HepG2 (cell line): ENCODE results near the gene RTP2. TPM values are rescaled to one million over a fixed set of nuclear protein-coding genes. Genes with fewer than 3 reads are reported as not detected.

Source experiments
- MTF1 ChIP-seq: sonication (generic); formaldehyde crosslinking; IDR thresholded peaks from 2 replicates; pipeline ENCODE4 v1.5.0; 2020; ENCODE audit warnings: missing genetic modification reagents
- NCOR1 ChIP-seq: fragments of 200-600 bp; sonication (generic); IDR thresholded peaks from 2 replicates; pipeline ENCODE4 v1.7.0; 2017; ENCODE audit warnings: antibody characterized with exemption, low read length, borderline replicate concordance
- NRL ChIP-seq: sonication (generic); formaldehyde crosslinking; IDR thresholded peaks from 2 replicates; pipeline ENCODE4 v1.5.0; 2020; ENCODE audit warnings: missing genetic modification reagents, mild to moderate bottlenecking, moderate library complexity, borderline replicate concordance
- PLRG1 ChIP-seq: fragments of 450-650 bp; conservative IDR thresholded peaks from 2 replicates; pipeline ENCODE4 v1.6.1; 2016
- PRDM15 ChIP-seq: sonication (generic); formaldehyde crosslinking; IDR thresholded peaks from 2 replicates; pipeline ENCODE4 v1.4.0; 2020; ENCODE audit warnings: missing genetic modification reagents
- THAP7 ChIP-seq: sonication (generic); formaldehyde crosslinking; IDR thresholded peaks from 2 replicates; pipeline ENCODE4 v1.8.1; 2023; ENCODE audit warnings: mild to moderate bottlenecking, missing genetic modification reagents
- THYN1 ChIP-seq: sonication (generic); formaldehyde crosslinking; IDR thresholded peaks from 2 replicates; pipeline ENCODE4 v1.8.1; 2023; ENCODE audit warnings: low read depth, mild to moderate bottlenecking, moderate library complexity, missing genetic modification reagents, borderline replicate concordance
- ZMYM2 ChIP-seq: sonication (generic); formaldehyde crosslinking; IDR thresholded peaks from 2 replicates; pipeline ENCODE4 v1.8.0; 2022; ENCODE audit warnings: mild to moderate bottlenecking, missing genetic modification reagents
- ZNF331 ChIP-seq: sonication (generic); formaldehyde crosslinking; IDR thresholded peaks from 2 replicates; pipeline ENCODE4 v1.4.0; 2020; ENCODE audit warnings: missing genetic modification reagents
- ZSCAN25 ChIP-seq: sonication (generic); formaldehyde crosslinking; IDR thresholded peaks from 2 replicates; pipeline ENCODE4 v1.8.0; 2022; ENCODE audit warnings: mild to moderate bottlenecking, missing genetic modification reagents
- polyA plus RNA-seq, 8 experiments: library from polyadenylated mRNA; depleted of rRNA in 3 of 8; stranded (reverse) in 7 of 8; unstranded in 1 of 8; fragments of >200 nt; fragmentation: Illumina TruSeq in 4 of 8; extraction: Trizol in 4 of 8; gene quantifications; 2 replicates each; pipeline versions ENCODE4 v1.2.1 to v1.2.3, GENCODE V29; 2011 to 2016; ENCODE audit warnings: low read depth in 4 of 8, missing spikeins in 1 of 8, mixed read lengths in 1 of 8; ENCODE audit not compliant: insufficient read depth in 1 of 8
- total RNA-seq, 5 experiments: library from RNA; depleted of rRNA; stranded (reverse); fragments of >200 nt; fragmentation: Illumina TruSeq; extraction: Trizol; gene quantifications; 2 replicates each; pipeline ENCODE4 v1.2.3, GENCODE V29; 2016; ENCODE audit warnings: low read depth in 1 of 5
- TF ChIP-seq, protein P1 (sequence below): sonication (generic); formaldehyde crosslinking; IDR thresholded peaks from 2 replicates; pipeline ENCODE4 v1.4.0; 2020; ENCODE audit warnings: missing genetic modification reagents
- TF ChIP-seq, protein P2 (sequence below): sonication (generic); formaldehyde crosslinking; IDR thresholded peaks from 2 replicates; pipeline ENCODE4 v1.4.0; 2020; ENCODE audit warnings: missing genetic modification reagents
- TF ChIP-seq, protein P3 (sequence below): sonication (generic); formaldehyde crosslinking; IDR thresholded peaks from 2 replicates; pipeline ENCODE4 v1.4.0; 2020; ENCODE audit warnings: missing genetic modification reagents, borderline replicate concordance

Gene RTP2
- total and polyA plus RNA-seq, 2 of the 13 experiments (the other 11 are each of a cell fraction or from before 2014, with no cell fraction given) = not detected

GRCh38 chr3:187745201-187746058 is 43.1 kb upstream of the RTP2 start, which contains the start of gene BCL6 (continued):
- peak; percentile 49; the same call in 1 of the 2 replicates for TF ChIP-seq MTF1 (CRISPR knock-in tag)
- TF ChIP-seq ZMYM2 = 0 out of 2 replicates have a peak, but pooled peaks have one; percentile 15
- TF ChIP-seq, protein P1, sequence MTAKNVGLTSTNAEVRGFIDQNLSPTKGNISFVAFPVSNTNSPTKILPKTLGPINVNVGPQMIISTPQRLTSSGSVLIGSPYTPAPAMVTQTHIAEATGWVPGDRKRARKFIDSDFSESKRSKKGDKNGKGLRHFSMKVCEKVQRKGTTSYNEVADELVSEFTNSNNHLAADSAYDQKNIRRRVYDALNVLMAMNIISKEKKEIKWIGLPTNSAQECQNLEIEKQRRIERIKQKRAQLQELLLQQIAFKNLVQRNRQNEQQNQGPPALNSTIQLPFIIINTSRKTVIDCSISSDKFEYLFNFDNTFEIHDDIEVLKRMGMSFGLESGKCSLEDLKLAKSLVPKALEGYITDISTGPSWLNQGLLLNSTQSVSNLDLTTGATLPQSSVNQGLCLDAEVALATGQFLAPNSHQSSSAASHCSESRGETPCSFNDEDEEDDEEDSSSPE = 0 out of 2 replicates have a peak, but pooled peaks have one; percentile 44
- TF ChIP-seq, protein P2, sequence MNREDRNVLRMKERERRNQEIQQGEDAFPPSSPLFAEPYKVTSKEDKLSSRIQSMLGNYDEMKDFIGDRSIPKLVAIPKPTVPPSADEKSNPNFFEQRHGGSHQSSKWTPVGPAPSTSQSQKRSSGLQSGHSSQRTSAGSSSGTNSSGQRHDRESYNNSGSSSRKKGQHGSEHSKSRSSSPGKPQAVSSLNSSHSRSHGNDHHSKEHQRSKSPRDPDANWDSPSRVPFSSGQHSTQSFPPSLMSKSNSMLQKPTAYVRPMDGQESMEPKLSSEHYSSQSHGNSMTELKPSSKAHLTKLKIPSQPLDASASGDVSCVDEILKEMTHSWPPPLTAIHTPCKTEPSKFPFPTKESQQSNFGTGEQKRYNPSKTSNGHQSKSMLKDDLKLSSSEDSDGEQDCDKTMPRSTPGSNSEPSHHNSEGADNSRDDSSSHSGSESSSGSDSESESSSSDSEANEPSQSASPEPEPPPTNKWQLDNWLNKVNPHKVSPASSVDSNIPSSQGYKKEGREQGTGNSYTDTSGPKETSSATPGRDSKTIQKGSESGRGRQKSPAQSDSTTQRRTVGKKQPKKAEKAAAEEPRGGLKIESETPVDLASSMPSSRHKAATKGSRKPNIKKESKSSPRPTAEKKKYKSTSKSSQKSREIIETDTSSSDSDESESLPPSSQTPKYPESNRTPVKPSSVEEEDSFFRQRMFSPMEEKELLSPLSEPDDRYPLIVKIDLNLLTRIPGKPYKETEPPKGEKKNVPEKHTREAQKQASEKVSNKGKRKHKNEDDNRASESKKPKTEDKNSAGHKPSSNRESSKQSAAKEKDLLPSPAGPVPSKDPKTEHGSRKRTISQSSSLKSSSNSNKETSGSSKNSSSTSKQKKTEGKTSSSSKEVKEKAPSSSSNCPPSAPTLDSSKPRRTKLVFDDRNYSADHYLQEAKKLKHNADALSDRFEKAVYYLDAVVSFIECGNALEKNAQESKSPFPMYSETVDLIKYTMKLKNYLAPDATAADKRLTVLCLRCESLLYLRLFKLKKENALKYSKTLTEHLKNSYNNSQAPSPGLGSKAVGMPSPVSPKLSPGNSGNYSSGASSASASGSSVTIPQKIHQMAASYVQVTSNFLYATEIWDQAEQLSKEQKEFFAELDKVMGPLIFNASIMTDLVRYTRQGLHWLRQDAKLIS (CRISPR knock-in tag) = peak; percentile 6; the same call in 1 of the 2 replicates
- TF ChIP-seq ZSCAN25 (CRISPR knock-in tag) = no peak
- TF ChIP-seq THAP7 = no peak
- TF ChIP-seq NRL = no peak
- no peak for TF ChIP-seq PLRG1
- no peak for TF ChIP-seq THYN1 (CRISPR knock-in tag)
- TF ChIP-seq, protein P3, sequence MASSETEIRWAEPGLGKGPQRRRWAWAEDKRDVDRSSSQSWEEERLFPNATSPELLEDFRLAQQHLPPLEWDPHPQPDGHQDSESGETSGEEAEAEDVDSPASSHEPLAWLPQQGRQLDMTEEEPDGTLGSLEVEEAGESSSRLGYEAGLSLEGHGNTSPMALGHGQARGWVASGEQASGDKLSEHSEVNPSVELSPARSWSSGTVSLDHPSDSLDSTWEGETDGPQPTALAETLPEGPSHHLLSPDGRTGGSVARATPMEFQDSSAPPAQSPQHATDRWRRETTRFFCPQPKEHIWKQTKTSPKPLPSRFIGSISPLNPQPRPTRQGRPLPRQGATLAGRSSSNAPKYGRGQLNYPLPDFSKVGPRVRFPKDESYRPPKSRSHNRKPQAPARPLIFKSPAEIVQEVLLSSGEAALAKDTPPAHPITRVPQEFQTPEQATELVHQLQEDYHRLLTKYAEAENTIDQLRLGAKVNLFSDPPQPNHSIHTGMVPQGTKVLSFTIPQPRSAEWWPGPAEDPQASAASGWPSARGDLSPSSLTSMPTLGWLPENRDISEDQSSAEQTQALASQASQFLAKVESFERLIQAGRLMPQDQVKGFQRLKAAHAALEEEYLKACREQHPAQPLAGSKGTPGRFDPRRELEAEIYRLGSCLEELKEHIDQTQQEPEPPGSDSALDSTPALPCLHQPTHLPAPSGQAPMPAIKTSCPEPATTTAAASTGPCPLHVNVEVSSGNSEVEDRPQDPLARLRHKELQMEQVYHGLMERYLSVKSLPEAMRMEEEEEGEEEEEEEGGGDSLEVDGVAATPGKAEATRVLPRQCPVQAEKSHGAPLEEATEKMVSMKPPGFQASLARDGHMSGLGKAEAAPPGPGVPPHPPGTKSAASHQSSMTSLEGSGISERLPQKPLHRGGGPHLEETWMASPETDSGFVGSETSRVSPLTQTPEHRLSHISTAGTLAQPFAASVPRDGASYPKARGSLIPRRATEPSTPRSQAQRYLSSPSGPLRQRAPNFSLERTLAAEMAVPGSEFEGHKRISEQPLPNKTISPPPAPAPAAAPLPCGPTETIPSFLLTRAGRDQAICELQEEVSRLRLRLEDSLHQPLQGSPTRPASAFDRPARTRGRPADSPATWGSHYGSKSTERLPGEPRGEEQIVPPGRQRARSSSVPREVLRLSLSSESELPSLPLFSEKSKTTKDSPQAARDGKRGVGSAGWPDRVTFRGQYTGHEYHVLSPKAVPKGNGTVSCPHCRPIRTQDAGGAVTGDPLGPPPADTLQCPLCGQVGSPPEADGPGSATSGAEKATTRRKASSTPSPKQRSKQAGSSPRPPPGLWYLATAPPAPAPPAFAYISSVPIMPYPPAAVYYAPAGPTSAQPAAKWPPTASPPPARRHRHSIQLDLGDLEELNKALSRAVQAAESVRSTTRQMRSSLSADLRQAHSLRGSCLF = peak; percentile 78
- peak; percentile 72 for TF ChIP-seq ZNF331
- TF ChIP-seq NCOR1 = peak; percentile 77
- peak; percentile 55; the same call in 1 of the 2 replicates for TF ChIP-seq PRDM15 (CRISPR knock-in tag)
